ENCODE data around the gene MS4A18. TPM values are rescaled to one million over a fixed set of nuclear protein-coding genes. Genes with fewer than 3 reads are reported as not detected.

MS4A18 gene
- total and polyA plus RNA-seq, 10 of the 15 experiments (the other 5 are each of a cell fraction or from before 2014, with no cell fraction given): not detected

- H2AFZ ChIP-seq (ENCODE audit: control insufficient read depth, low read depth, low read length): no peak overlapping the region
- DNase-seq (ENCODE audit: low read depth, low spot score) (no peak), FAIRE-seq (peak; percentile 75), ATAC-seq (no peak)
- no peak overlapping the region for H3K4me3 ChIP-seq
- RAD21 ChIA-PET (ENCODE audit: unreplicated experiment): interaction anchor here (2.1 to 2.9 kb wide), 4 partner anchors 55 to 186 kb away, joined by 6 to 21 read pairs (median 8); partner anchors contain the start of gene MS4A15
- CTCF ChIA-PET: interaction anchor here (0.9 to 5.6 kb wide), 17 partner anchors 10 to 198 kb away, joined by 3 to 84 read pairs (median 4); partner anchors contain the start of gene MS4A15
- BruUV-seq (replicated peaks): no TSS peak
- no peaks in the 10 kb centered on the region for H3K36me3 ChIP-seq (ENCODE audit: control insufficient read depth in 2 of 2, insufficient read depth in 2 of 2, low read length in 1 of 2)
- no peak overlapping the region for H3K27ac ChIP-seq (ENCODE audit: control insufficient read depth, insufficient read depth)
- no peaks in the 10 kb centered on the region for H3K27me3 ChIP-seq (replicated peaks in 1 of 2; ENCODE audit: control insufficient read depth in 2 of 2, insufficient read depth in 2 of 2, low read length in 1 of 2)
- 36% methylated on average over 4 of the region's 4 CpGs for WGBS (ENCODE audit: insufficient coverage, insufficient replicate concordance, low lambda C conversion rate, missing lambda C conversion rate)
- no peak overlapping the region for H3K9ac ChIP-seq (ENCODE audit: control insufficient read depth, insufficient read depth, low read length)
- no peaks in the 10 kb centered on the region for H3K79me2 ChIP-seq (ENCODE audit: control insufficient read depth, insufficient read depth, low read length)
- in situ Hi-C loops (cut with MboI) (no loop called here), intact Hi-C loops (cut with micrococcal nuclease; ENCODE audit: unreplicated experiment) (loop anchor here (1.0 to 5.0 kb wide), 3 partner anchors 62 to 196 kb away; no protein-coding TSS in a partner anchor)
- H3K4me1 ChIP-seq (ENCODE audit: control insufficient read depth, insufficient read depth, low read length): no peaks in the 10 kb centered on the region
- no peak overlapping the region for H3K4me2 ChIP-seq (ENCODE audit: control insufficient read depth, insufficient read depth)
- H4K20me1 ChIP-seq (ENCODE audit: control insufficient read depth, insufficient read depth): no peaks in the 10 kb centered on the region
- SMC1A ChIA-PET (ENCODE audit: uncharacterized antibody, unreplicated experiment): interaction anchor here (0.6 to 5.0 kb wide), 15 partner anchors 13 to 338 kb away, joined by 3 to 45 read pairs (median 4); partner anchors contain the start of gene MS4A15
- no peaks in the 10 kb centered on the region for H3K9me3 ChIP-seq (replicated peaks; ENCODE audit: control insufficient read depth, insufficient read depth, low read length)
- POLR2A ChIA-PET: interaction anchor here (1.6 kb wide), 1 partner anchor 62 kb away, joined by 6 read pairs; no protein-coding TSS in a partner anchor
- TF ChIP-seq SMAD1 (IDR thresholded peaks at IDR 0.05; ENCODE audit: low read depth, partially characterized antibody): no peak
- no peak for TF ChIP-seq CTCF (IDR thresholded peaks at IDR 0.05 in 2 of 3, conservative IDR thresholded peaks at IDR 0.05 in 1 of 3; ENCODE audit: control insufficient read depth in 2 of 3, extremely low read depth in 1 of 3, insufficient read depth in 1 of 3, low read depth in 3 of 3, low read length in 3 of 3)
- TF ChIP-seq ZNF207 (IDR thresholded peaks at IDR 0.05; ENCODE audit: borderline replicate concordance): no peak
- no peak for TF ChIP-seq REST (IDR thresholded peaks at IDR 0.05; ENCODE audit: low read depth, low read length)
- no peak for TF ChIP-seq MTA2 (IDR thresholded peaks at IDR 0.05; ENCODE audit: low read depth)
- TF ChIP-seq, protein P1, sequence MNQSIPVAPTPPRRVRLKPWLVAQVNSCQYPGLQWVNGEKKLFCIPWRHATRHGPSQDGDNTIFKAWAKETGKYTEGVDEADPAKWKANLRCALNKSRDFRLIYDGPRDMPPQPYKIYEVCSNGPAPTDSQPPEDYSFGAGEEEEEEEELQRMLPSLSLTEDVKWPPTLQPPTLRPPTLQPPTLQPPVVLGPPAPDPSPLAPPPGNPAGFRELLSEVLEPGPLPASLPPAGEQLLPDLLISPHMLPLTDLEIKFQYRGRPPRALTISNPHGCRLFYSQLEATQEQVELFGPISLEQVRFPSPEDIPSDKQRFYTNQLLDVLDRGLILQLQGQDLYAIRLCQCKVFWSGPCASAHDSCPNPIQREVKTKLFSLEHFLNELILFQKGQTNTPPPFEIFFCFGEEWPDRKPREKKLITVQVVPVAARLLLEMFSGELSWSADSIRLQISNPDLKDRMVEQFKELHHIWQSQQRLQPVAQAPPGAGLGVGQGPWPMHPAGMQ (IDR thresholded peaks at IDR 0.05; ENCODE audit: borderline replicate concordance): no peak
- TF ChIP-seq FOS (IDR thresholded peaks at IDR 0.05; ENCODE audit: borderline replicate concordance, extremely low read depth, insufficient read length): no peak
- TF ChIP-seq MEF2B (IDR thresholded peaks at IDR 0.05; ENCODE audit: partially characterized antibody, poor library complexity, severe bottlenecking): no peak
- TF ChIP-seq ASH2L (IDR thresholded peaks at IDR 0.05; ENCODE audit: borderline replicate concordance, low read depth): no peak
- TF ChIP-seq ATF3 (IDR thresholded peaks at IDR 0.05; ENCODE audit: borderline replicate concordance, extremely low read depth, low read depth, low read length): no peak
- TF ChIP-seq EZH2 (IDR thresholded peaks at IDR 0.05; ENCODE audit: borderline replicate concordance, control insufficient read depth, low read depth, low read length): no peak
- TF ChIP-seq ZNF384 (IDR thresholded peaks at IDR 0.05; ENCODE audit: borderline replicate concordance, low read depth, low read length): no peak
- TF ChIP-seq SPI1 (IDR thresholded peaks at IDR 0.05; ENCODE audit: borderline replicate concordance, insufficient read depth, low read depth, low read length): no peak
- TF ChIP-seq ZNF24 (IDR thresholded peaks at IDR 0.05): no peak
- no peak for TF ChIP-seq SIN3A (IDR thresholded peaks at IDR 0.05; ENCODE audit: low read depth, low read length)
Observed at GRCh38 chr11:60701469-60701818, 23.1 kb upstream of the MS4A18 start.
